Right hindlimb (tissue), 1 donor: ENCODE results near the gene RAMACL.
"Not testable (repeated sequence)": the region's sequence is repeated elsewhere in the genome, so short reads cannot be mapped to it uniquely, and the experiment has no call there.

Experiments used
- DNase-seq: peaks from one replicate; pipeline ENCODE4 v3.0.0-alpha.2; 2018

RAMACL gene

DNA sequence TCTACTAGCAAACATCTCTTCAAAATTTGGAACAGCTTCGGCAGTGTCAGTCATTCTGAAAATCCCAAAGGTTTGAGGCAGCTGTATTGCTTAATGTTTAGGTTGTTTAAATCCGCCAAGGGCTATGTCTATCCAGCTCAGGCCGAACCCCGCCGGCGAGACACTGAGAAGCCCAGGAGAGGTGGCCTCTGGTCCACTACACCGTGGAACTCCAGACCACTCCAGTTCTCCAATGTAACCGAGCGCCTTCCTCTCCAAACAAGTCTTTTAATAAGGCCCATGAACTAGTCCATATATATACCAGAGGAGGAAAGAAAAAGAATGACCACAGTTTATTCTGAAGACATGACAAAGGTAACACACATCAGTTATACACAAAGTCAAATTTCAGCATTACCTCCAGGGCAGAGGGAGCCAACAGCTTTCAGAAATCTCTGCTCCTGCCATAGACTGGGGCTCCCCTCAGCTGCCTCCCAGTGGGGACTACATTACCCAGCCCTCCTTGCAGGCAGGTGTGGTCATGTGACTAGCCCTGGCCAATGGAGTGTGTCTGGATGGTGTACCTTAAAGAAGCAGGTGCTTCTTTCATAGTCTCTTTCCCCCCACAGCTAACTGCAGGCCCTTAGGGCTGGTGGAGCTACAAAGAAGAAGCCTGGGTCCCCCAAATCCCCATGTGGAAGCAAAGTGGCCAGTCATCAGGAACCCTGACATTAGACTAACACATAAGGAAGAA is at the start of gene RAMACL:
Gene RAMACL (minus strand): TSS at position 255 of the 733 bp plus-strand sequence. CDS start 201 bp downstream, at position 54.
- no peak for DNase-seq

DNA sequence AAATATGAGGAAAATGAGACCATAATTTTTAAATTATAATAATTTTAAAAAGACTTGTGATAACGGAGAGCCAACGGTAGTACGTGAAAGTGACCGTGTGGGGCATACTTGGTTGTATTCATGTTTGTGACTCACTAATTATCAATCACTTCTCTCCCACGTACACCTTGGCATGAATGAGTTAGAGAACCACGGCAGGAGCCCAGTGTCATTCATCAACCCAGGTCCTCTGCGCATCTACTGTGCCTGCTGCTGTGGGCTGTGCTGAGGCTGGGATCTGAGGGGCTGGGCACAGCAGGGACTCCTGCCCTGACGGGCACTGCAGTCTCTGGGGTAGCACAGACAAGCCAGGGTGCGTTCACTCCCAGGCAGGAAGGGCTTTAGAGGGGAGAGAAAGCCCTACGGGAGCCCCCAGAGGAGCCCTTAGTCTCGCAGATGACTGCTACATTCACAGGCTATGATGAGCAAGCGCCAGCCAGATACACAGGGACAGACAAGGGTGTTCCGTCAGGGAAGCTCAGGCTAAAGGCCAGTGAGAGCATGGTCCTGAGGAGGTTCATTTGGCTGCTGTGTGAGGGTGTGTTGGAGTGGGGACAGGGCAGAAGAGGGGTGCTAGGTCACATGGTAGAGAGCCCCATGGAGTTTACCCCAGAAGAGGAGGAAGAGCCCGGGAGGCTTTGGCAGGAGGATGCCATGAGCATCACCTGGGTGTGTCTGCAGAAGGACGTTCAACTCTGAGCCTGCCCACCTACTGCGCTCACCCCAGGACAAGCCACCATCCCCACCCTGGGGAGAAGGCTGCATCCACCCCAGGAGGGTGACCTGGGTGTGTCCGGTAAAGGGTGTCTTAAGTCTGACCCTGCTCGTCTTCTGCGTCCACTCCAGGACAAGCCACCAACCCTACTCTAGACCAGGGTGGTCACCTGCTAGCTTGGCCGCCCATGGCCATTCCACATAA is 48.8 kb upstream of the RAMACL start:
- no peak for DNase-seq

DNA sequence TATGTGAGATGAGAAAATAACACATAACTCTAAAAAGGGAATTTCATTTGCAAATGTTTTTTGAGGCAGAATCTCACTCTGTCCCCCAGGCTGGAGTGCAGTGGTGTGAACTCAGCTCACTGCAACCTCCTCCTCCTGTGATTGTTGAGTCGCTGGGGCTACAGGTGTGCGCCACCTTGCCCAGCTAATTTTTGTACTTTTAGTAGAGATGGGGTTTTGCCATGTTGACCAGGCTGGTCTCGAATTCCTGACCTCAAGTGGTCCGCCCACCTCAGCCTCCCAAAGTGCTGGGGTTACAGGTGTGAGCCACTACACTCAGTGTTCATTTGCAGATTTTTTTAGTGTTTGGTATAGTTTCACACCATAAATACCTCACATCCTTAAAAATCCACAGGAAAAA is 48.1 kb upstream of the RAMACL start:
- DNase-seq: not testable (repeated sequence)

DNA sequence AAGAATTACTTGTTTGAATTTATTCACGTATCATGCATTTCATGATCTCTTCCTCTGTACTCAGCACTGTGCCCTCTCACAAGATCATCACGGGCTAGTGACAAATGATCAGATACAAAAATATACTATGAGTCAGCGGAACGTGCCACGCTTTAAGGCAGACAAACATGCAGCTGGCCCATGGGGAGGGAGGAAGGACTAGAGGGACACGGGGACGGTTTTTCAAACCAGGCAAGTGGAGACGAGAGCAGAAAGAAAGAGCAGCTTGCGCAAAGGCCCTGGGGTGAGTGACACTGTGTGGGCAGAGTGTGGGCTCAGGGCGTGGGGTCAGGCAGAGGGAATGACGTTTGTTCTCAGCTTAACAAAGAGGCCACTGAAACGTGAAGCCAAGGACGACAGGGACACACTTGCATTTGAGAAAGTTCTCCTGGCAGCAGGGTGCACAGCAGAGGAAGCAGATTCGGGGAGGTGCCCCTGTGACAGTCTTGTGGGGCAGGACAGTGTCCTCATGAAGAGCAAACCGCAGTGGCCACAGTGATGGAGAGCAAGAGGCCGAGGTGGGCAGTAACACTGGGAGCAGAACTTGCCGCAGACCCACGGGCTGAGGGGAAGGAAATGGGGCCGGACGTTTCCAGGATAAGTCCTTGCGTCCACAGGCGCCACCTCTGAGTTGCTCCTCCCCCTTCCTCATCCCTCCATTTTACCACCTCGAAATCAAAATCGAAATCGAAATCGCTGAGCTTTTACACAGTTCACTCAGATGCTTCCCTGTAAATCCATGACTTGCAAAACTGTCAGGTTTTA is 47.5 kb upstream of the RAMACL start:
- no peak for DNase-seq

DNA sequence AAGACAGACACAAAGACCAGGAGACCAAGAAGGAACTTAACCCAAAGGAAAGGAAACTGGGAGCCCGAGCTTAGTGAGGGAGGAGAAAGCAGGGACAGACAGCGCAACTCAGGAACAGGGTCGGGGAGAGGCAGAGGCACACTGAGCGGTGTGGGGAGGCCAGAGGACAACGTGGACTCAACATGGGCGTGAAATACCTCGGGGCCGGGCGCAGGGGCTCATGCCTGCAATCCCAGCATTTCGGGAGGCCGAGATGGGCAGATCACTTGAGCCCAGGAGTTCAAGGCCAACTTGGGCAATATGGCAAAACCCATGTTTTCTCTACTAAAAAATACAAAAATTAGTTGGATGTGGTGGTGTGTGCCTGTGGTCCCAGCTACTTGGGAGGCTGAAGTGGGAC is 46.3 kb upstream of the RAMACL start:
- no peak for DNase-seq

DNA sequence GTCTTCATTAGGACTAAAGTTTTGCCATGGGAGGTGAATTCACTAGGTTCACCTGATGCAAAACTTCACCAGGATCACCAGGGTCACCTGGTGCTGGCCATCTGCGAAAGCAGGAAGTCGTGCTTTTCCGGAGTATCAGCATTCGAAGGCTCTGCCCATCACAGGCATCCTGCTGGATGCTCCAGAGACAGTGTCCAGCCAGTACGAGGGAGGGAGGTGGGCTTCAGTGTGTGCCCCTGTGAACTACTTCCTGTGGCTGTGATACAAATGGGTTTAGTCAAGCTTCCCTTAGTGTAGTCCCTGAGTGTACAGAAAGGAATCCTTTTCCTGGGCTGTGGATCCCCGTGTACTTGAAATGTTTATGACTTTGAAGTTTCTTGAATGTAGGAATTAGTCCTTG is 44.0 kb upstream of the RAMACL start:
- no peak for DNase-seq

DNA sequence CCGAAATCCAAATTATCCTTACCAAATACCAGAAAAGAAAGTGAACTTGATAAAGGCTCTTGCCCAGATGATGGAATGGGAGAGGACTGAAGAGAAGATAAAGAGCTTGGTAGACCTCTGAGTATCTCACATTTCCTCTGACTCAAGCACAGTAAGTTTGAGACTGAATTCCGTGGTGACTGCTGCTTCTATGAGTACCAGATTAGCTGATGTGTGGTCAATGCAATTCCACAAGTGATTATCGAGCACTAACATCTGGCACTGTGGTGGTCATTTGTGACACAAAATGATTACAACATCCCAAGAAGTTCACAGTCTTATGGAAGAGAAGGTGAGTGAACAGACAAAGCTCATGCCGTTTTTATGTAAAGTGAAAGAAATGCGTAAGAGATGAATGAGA is 43.1 kb upstream of the RAMACL start:
- DNase-seq: no peak

DNA sequence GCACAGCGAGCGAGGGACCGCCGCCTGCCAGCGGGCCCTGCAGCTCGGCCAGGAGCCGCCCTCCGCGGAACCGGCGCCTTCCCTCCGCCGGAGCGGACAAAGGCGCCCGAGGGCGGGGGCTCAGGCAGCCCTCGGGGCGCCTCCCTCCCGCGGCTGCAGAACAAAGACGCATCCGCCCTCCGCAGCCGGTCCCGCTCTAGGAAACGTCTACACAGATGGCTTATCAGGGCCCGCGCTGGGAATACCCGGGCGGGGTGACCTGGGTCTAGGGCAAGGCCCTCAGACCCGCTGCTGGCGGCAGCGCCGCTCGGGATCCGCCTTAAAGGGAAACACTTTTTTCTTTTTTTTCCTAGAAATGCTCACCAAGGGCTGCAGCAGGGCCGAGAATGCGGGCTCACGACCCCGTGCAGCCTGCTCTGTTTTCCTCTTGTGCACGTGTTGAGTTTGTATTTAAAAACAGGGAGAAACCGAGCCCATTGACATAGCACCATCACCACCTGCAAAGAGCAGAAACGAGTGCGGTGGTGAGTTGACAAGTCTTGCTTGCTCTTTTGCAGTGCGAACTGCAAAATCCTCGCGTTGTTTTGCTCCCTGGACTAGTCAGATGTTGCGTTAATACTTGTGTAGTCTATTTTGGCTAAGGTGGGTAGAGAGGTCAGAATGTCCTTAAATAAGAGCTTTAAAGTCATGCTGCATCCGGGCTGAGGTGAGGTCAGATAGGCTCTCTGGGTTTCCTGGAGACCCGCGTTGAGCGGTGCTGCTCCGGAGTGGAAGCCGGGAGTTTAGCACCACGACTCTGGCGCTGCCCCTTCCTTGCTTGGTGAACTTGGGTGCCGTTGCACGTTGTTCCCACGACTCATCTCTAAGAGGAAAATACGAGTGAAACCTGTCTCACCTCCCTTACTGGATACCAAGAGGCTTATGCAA is 41.7 kb upstream of the RAMACL start:
- DNase-seq: peak; percentile 70

DNA sequence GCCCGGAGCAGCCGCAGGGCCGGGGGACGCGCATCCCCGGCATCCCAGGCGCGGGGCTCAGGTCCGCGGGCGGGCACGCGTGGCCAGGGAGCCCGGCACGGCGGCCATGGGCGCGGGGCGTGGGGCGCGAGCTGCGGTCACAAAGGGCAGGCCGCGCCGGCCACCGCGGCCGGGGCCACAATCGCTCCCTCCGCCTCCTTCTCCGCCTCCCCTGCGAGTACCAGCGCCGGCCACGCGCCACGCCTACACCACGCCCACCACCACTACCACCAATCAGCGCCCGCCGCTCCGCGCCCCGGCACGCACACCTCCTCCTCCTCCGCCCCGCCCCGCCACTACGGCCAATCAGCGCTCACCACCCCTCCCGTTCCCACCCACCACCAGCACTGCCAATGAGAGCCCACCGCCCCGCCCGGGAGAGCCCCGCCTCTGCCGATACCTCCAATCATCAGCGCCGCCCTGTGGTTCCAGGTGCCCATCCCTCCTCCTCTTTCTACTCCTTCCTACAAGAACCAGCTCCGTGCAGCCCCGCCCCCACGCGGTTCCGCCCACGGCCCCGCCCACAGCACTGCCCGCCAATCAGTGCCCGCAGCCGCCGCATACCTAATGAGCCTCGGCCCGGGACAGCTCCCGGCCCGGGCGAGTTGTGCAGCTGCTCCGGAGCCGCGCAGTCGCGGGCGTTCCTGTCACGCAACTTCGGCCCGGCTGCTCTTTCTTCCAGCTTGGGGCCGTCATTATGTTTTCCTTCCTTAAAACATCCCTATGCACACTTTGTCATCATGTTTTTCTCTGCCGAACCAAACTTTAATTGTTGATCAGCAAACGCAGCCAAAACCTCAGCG is 40.8 kb upstream of the RAMACL start, which contains the start of gene RPS6KA2:
Gene RPS6KA2 (minus strand): TSS at position 219 of the 842 bp plus-strand sequence. CDS start 232 bp downstream, outside the sequence.
- peak; percentile 100 for DNase-seq

DNA sequence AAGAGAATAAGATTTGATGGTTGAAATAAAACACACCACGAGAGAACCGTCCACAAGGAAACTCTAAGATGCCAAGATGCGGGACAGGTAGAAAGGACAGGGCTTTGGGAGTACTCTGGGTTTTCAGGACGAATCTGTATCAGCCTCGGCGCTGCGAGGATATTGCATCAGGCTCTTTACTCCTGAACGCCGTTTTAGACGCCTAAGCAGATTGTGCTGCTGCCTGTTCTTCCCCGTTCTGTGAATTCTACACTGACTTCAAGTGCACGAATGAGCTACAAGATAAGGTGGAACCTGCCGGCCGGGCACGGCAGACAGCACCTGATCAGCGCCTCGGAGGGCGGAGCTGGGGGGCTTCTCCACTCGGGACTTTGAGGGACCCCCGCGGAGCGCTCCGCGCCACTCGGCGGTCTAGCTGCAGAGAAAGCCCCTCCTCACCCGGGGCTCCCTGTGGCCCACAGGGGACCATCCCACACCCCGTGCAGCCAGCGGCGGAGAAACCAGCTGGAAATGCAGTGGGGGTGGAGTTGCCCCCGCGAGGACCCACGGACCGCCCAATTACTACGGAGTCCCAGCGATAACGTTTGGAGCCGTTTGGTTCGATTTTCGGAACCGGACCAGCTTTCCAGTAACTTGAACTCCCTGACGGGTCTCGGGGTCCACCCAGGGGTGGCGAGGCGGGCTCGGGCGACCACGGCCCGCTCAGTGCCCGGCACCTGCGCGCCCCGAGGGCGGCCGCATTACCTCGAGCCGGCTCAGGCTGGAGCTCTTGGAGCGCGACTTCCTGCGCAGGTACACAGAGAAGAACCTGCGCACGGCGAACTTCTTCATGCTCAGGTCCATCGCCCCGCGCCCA is 39.9 kb upstream of the RAMACL start:
- DNase-seq: no peak

DNA sequence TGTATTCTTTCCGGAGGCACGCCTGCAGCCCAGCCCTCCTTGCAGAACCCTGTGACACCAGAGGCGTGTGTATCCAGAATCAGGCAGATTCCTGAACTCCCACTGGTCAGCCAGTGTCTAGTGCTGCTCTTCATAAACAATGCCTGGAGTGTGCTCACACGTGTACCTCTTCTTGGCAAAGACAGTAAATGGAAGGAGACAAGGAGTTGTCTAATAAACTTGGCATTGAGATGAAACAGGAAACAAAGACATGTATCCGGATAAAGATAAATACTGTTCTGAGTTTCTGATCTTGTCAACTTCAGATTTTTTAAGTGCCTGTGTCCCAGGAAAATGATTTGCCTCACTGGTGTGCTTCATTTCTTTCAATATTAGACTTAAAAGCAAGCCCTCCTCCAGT is 38.9 kb upstream of the RAMACL start:
- DNase-seq: no peak

DNA sequence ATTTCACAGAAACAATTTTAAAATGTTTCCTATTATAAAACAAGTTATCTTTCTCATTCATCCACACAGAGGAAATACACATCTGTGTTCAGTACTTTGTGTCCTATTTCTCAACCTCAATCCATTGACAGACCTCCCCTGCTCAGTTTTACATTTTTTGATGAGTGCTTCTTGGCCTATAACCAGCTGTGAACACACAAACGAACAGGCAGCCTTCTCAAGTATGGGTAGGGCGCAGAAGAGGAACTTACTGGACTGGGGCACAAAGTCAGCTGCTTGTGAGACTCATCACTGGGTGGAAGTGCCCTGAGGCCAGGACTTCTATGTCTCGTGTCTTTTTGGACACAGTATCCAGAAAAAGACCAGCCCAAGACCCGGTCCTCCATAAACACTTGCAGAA is 37.8 kb upstream of the RAMACL start:
- no peak for DNase-seq

DNA sequence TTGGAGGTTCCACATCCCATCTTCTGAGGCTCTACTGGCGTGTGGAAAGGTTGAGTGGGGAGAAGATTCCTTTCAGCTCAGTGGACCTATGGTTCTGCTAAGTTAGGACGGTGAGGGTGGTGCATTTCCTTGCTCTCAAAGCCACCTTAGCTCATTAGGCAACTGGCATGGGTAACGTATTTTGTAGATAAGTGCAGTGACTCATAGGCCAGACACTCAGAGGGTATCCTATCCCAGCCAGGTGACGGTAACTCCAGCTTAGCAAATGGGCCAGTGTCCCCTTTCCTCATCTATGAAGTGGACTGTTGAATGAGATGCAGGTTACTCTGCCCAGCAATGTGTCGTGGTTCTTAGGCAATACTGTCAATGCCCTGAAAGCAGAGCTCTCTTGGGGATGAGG is 36.8 kb upstream of the RAMACL start:
- DNase-seq: no peak

DNA sequence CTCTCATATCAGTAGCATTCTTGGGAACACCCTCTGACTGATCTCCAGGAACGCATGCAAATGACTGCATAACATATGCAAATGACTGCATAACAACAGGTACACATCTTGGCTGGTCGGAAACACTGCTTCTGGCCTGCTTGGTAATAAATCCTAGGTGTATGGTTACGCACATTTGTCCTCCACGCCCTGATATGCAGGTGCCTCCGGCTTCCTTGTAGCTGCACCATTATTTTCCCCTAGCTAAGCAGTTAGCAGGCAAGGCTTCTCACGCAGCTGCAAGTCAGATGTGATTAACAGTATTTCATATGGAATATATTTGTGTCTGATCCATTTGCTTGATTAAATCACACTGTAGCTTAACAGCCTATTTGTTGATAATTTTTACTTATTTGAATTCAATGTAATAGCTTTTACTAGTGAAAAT is 34.6 kb upstream of the RAMACL start:
- DNase-seq: no peak

DNA sequence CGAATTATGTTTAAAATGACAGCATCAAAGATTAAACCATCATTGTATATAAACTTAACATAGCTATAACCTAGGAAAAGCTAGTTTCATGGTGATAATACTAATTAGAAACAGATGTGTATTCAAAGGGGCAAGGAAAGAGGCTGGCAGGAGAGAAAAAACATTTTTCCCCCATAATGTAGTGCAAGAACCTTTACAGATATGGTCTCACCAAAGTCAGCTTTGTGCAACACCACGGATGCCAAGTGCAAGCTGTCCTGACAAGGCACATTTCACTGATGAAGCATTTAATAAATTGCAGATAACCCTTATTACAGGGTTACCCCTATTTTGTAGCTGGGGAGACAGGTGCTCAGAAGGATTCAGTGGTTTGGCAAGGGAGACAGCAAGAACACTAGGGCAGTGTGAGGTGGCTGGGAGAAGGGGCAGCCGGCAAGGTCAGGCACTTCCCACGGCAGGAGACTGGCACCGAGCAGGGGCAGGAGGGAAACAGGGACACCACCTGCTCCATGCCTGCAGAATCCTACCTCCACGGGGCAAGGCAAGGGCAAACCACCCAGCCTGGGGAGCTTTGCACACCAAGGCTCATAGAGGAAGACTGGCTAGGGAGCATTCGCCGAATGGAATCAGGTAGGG is 34.1 kb upstream of the RAMACL start:
- DNase-seq: no peak

DNA sequence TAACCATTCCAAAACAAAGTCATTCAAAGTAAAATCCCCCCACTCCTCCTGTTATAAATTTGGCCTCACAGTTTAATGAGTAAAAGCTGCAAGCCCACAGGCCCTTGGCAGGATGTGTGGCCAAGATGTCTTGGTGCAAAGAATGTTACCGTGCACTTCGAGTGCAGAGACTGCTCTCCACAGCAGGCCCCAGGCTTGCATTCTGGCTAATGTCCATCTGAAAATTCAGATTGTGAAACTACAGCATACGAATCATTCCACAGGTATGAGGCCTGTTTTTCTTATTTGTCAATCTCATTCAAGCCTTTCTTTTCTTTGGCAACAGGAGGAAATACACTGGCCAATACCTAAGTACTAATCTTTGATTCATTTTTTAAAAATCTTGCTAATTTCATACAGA is 33.4 kb upstream of the RAMACL start:
- DNase-seq: peak; percentile 74

DNA sequence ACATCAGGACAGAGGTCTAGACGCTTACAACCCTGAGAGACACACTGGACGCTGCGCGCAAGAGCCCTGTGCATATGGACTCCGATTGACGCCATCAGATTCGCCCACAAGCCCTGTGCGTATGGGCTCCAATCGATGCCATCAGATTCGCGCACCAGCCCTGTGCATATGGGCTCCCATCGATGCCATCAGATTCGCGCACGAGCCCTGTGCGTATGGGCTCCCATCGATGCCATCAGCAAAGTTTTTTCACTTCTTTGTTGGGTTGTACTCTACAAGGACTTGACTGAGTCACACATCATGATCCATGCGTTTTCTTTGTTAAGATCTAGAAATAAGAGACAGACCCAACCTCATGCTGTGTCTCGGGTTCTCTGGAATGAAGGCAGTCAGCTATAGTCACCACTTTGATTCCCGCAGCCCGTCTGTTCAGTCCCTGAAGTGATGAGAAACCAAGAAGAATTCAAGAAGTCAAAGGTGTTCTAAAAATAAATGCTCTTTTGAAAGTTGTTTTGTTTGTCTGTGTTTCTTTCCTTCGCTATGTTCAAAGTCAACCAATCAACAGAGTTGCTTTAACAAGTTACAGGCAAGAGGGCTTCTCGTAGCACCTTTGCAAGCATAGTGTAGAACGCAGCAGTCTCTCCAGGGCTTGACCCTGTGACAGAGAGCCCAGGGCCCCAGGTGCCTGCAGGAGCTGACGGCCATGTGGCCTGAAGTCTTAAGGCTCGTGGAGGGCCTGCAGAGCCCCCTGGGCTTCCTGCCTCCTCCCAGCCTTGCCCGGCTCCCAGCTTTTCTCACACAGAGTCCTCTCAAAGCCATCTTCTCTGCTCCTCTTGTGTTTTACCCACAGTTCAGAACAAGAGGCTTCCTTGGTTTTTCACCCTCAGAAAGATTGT is 32.6 kb upstream of the RAMACL start:
- no peak for DNase-seq

DNA sequence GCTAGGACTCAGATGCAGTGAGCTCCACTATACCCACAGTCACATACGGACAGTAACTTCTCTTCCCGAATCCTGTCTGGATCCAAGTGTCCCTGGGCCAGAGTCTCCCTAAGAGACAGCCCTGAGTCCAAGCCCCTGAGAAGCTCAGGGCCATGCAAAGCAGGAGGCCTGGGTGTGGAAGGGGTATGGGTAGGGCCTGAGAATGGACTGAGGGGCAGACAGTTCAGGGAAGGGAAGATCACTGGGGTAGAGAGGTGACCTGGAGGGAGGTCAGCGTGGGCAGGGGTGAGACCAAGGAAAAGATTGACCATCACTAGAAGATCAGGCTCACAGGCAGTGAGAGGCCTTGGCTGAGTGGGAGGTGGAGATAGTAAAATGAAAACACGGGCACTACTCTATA is 31.8 kb upstream of the RAMACL start:
- DNase-seq: no peak
